CD4-positive, alpha-beta T cell treated with Interleukin-2 at 100 ng/mL for 4 hours (primary cell): Measurements from ENCODE around the gene BCL2L1.
"Not testable (repeated sequence)": the region's sequence is repeated elsewhere in the genome, so short reads cannot be mapped to it uniquely, and the experiment has no call there.

Experiments
- DNase-seq: peaks from one replicate; pipeline ENCODE4 v3.0.0-alpha.2; 2020; ENCODE audit warnings: low spot score

Gene BCL2L1

DNA sequence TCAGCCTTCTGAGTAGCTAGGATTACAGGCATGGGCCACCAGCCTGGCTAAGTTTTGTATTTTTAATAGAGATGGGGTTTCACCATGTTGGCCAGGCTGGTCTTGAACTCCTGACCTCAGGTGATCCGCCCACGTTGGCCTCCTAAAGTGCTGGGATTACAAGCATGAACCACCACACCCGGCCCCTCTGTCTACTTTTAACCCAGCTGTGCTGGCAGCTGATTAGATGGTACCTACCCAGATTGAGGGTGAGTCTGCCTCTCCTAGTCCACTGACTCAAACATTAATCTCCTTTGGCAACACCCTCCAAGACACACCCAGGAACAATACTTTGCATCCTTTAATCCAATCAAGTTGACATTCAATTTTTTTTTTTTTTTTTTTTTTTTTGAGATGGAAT is 74.6 kb downstream of the BCL2L1 start:
- not testable (repeated sequence) for DNase-seq

DNA sequence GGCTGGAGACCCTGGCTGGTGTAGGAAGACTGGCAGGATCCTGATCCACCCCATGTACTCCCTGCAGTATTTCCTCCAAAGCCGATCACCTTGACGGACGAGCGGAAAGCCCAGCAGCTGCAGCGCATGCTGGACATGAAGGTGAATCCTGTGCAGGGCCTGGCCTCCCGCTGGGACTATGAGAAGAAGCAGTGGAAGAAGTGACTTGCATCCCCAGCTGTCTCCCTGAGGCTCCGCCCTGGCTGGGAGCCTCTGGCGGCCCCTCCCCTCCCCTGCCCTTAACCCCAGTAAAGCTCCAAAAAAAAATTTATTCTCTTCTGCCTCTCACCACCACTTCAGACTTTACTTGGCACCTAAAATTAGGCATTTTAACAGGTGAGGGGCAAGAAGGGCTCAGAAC is 78.0 kb downstream of the BCL2L1 start:
- no peak for DNase-seq

DNA sequence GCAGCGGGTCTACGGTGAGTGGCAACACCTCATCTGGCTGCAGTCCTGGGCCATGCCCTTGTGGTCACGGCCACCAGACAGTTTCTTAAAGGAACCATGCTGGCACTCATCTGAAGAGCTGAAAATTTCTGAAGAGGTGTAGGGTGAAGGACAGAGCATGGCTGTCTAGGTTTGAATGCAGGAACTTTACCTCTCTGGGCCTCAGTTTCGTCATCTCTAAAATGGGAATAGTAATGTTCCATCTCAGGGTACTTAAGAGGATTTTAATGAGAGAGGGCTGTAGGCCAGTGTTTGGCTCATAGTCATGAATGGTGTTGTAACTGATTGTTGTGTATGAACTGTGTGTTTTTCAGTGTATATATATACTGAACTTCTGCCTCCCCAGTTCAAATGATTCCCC is 79.1 kb downstream of the BCL2L1 start:
- DNase-seq: no peak

DNA sequence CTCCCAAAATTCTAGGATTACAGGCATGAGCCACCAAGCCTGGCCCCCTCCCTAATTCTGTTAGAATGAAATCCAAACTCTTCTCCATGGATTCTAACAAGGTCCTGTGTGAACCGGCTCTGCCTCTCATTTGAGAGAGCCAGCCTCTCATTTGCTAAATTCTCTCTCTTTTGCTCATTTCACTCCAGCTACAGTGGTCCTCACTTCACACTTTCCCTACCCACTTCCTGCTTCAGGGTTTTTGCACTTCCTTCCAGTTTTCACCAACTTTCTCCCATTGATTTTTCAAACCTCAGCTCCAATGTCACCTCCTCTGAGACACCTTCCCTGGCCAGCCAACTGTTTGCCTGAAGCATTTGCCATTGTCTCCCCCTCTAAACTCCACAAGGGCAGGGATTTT is 79.8 kb downstream of the BCL2L1 start:
- DNase-seq: no peak

DNA sequence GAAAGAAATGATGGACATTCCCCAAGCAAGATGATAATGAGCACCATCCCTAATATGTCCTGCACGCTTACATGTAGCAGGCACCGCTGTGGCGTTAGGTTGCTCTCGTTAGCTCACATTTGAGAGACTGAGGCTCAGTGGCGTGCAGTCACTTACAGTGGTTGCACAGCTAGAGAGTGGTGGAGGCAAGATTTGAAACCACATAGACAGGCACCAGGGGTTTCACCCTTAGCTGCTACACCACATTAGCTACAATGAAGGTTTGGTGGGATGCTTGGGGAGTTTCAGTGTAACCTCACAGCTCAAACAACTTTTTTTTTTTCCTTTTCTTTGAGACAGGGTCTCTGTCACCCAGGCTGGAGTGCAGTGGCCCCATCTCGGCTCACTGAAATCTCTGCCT is 81.3 kb downstream of the BCL2L1 start:
- no peak for DNase-seq

DNA sequence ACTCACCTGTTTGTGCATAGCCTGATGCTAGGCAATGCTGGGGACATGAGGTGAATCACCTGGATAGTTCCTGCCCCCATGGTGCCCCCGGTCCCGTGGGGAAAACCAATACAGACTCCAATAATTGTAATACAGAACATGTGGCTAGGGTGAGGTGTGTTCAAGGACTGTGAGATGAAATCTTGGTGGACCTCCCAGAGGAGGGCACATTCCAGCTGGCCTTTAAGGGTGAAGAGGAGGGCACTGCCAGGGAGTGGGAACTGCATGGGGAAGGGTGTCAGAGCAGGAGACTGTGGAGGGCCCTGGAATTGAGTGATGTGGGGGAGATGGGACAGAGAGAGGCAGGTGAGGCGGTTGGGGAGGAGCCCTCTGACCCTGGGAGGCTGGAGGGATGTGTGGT is 82.4 kb downstream of the BCL2L1 start:
- no peak for DNase-seq

DNA sequence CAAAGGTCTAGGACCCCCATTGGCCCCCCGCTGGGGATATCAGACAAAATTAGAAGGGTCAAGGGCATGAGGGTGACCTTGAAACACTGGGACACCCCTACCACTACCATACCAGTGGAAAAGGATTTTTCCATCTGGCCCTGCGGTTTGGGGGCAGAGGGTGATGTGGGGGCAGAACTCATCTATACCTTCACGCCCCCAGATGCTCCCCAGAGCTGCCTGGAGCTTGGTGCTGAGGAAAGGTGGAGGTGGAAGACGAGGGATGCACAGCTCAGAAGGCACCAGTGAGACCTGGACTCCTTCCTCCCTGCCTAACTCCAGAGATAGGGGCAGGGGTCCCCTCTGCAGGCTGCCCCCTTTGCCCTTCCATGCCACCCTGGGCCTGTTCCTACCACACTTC is 83.9 kb downstream of the BCL2L1 start:
- no peak for DNase-seq

DNA sequence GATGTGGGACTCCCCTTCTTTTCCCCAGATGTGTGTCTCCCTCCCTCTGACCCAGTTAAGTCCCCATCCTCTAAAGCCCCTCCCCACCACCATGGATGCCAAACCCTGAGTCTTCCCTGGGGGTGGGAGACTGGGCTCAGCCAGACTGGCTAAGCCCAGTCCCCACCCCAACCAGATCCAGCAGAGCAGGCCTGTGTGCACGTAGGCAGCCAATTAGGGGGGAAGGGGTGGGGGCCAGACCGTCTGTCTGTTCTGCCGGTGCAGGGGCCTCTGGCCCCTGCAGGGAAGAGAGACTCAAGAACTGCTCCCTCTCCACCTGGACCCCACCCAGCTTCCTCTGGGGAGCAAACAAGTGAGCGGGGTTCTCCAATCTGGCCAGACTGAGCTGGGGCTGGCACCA is 84.4 kb downstream of the BCL2L1 start:
- no peak for DNase-seq

DNA sequence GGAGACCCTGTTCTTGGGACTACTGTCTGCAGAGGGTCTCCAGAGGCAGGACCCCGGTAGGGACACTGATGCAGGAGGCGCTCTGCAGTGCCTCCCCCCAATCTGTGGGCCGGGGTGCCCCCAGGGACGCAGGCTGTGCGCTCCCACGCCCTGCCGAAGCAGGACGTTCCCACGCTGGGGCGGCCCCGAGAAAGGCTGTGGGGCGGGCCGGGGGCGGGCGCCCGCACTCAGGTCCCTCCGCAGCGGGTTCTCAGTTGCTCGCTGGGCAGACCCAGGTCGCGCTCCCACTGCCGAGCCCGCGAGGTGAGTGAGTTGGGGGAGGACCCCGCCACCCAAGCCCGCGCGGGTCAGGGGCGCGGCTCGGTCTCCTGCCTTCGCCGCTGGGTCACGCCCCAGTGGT is 85.0 kb downstream of the BCL2L1 start, which contains the start of gene COX4I2:
TSS of gene COX4I2 (plus strand) at position 253 of the 400 bp plus-strand sequence. CDS start 1,106 bp downstream, outside the sequence.
- no peak for DNase-seq

DNA sequence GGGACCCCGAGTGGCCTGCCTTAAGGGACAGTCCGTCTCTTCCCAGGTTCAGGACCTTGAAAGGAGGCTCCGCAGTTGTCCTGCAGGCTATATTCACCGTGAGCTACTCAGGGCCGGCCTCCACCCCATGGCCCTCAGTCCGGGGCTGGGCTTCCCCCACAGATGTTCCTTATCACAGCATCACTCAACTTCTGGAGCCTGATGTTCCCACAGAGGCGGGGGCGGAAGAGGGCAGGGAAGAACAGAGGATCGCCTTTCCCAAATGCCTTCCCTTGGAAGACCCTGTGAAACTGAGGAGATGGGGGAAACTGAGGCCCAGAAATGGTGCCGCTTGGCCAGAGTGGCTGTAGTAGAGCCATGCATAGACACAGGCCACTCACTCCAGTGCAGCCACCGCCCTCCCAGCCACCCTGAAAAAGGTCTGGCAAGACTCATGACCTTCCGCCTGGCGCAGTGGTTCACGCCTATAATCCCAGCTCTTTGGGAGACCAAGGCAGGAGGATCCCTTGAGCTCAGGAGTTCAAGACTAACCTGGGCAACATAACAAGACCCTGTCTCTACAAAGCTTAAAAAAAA is 89.2 kb downstream of the BCL2L1 start:
- DNase-seq: no peak

DNA sequence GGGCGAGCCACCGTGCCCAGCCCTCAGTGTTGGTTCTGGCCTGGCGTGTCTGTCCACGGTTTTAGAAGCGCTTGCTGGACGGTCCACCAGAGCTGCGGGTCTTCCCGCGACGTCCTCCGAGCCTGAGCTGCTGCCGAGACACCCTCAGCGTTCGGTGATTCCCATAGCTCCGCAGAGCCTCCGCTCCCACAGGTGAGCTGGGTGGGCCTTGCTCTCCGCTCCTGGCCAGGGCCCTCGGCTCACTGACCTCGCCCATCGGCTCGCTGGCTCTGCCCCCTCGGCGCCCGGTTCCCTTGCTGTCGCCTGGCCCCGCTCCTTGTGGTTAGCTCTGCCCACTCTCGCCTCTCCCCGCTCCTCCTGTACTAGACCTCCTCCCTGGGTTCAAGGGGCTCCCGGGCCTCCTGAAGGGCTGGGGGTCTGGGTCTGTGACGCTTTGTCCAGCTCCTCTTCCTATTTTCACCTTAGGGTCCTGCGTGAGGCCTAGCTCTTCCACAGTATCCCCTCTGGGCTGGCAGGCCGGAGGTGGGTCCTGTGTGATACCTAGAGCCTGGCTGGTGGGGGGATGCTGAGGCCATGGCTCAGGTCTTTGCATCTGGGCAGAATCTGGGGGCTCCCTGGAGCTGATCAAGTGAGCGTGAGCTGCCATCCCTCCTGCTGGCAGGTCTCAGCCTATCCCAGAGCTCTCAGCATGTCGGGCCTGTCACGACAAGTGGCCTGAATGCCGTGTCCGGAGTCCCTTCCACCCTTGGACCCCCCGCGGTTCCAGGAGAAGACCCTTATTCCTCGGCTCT is 89.9 kb downstream of the BCL2L1 start:
- DNase-seq: no peak

DNA sequence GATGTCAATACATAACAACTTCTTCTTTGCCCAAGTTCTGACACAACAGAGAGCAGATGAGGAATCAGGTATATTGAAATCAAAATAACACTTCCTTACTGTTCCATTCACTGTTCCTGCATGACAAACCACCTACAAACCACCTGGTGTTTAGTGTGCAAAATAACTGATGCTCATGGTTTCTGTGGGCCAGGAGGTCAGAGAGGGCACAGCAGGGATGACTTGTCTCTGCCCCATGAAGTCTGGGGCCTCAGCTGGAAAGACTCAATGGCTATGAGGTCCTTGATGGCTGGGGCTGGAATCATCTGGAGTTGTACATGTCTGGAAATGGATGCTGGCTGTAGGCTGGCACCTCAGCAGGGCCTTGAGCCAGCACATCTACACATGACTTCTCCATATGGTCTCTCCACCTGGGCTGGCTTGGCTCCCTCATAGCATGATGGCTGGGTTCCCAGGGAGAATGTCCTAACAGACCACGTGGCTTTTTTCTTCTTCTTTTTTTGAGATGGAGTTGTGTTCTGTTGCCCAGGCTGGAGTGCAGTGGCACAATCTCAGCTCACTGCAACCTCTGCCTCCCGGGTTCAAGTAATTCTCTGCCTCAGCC is 92.4 kb downstream of the BCL2L1 start:
- DNase-seq: no peak

DNA sequence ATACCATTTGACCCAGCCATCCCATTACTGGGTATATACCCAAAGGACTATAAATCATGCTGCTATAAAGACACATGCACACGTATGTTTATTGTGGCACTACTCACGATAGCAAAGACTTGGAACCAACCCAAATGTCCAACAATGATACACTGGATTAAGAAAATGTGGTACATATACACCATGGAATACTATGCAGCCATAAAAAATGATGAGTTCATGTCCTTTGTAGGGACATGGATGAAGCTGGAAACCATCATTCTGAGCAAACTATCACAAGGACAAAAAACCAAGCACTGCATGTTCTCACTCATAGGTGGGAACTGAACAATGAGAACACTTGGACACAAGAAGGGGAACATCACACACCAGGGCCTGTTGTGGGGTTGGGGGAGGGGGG is 94.6 kb downstream of the BCL2L1 start:
- DNase-seq: not testable (repeated sequence)

DNA sequence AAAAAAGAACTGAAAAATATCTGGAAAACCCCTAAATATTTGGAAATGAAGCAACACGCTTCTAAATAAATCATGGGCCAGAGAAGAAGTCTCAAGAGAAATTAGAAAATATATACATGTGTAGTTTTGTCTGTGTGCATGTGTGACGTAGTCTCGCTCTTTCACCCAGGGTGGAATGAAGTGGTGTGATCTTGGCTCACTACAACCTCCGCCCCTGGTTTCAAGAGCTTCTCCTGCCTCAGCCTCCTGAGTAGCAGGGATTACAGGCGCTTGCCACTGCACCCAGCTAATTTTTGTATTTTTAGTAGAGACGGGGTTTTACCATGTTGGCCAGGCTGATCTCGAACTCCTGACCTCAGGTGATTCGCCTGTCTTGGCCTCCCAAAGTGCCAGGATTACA is 96.1 kb downstream of the BCL2L1 start:
- DNase-seq: not testable (repeated sequence)

DNA sequence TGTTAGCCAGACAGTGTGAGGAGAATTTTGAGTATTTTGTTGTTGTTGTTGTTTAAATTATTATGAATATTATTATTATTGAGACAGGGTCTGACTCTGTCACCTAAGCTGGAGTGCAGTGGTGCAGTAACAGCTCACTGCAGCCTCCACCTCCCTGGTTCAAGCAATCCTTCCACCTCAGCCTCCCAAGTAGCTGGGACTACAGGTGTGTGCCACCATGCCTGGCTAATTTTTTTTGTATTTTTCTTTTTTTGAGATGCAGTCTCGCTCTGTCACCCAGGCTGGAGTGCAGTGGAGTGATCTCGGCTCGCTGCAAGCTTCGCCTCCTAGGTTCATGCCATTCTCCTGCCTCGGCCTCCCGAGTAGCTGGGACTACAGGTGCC is 99.6 kb downstream of the BCL2L1 start:
- DNase-seq: not testable (repeated sequence)

DNA sequence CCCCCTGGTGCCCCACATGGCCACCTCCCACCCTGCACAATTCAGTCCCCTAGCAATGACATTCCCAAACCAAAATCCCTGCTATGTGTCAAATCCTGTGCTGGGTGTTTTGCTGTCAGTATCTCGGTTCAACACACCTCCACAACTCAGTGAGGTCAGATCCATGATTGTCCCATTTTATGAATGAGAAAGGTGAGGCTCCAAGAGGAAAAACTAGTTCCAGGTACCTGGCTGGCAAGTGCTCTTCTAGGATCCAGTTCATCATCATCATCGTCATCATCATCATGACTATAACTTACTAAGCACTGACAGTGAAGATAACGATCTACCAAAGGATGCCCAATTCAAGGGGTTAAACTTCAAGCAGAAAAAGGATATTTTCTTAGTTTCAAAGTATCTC is 102.4 kb downstream of the BCL2L1 start:
- DNase-seq: no peak

DNA sequence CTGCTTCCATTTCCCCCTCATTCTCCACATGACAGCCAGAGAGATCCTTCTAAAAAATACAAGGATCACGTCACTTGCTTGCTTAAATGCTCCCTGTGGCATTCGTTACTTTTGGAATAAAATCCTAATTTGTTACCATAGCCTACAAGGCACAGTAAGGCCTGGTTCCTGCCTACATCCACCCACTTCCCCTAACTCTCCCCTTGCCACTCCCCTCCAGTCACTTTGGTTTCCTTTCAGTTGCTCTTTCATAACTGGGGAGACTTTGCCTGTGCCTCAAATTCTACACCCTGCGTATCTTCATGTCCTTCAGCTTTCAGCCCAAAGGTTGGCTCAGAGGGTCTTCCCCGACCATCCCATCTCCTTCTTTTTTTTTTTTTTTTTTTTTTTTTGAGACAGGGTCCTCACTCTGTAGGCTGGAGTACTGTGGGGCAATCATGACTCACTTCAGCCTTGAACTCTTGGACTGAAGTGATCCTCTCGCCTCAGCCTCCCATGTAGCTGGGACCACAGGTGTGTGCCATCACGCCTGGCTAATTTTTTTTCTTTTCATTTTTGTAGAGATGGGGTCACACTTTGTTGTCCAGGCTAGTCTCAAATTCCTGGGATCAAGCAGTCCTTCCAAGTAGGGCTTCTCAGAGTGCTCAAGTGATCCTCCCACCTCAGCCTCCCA is 105.1 kb downstream of the BCL2L1 start:
- no peak for DNase-seq

DNA sequence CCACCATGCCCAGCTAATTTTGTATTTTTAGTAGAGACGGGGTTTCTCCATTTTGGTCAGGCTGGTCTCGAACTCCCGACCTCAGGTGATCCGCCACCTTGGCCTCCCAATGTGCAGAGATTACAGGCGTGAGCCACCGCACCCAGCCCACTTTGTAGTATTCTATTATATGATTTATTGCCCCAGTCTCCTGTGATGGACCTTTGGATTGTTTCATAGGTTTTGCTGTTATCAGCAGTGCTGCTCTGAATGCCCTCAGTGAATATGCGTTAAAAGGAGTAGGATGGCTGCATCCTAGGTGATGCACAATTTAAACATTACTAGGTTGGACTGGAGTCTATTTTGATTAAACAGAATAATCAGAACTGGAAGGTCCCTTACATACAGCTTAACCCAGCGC is 107.3 kb downstream of the BCL2L1 start:
- DNase-seq: no peak
